IMR-90 (cell line): ENCODE measurements around the gene EIF1AD.

ENCODE experiments used
- CEBPB ChIP-seq: IDR thresholded peaks from 2 replicates; pipeline ENCODE4 v1.6.1; 2012; ENCODE audit warnings: low read depth, low read length, improper control_type of control experiment
- MAFK ChIP-seq: IDR thresholded peaks from 2 replicates; pipeline ENCODE4 v1.6.1; 2012; ENCODE audit warnings: low read depth, low read length, improper control_type of control experiment
- POLR2A ChIP-seq: IDR thresholded peaks from 2 replicates; pipeline ENCODE4 v1.6.1; 2012; ENCODE audit warnings: mild to moderate bottlenecking, low read depth, low read length
- RAD21 ChIP-seq: IDR thresholded peaks from 2 replicates; pipeline ENCODE4 v1.6.1; 2012; ENCODE audit warnings: low read length, improper control_type of control experiment
- RFX5 ChIP-seq: IDR thresholded peaks from 2 replicates; pipeline ENCODE4 v1.8.0; 2012; ENCODE audit warnings: low read depth, mild to moderate bottlenecking, low read length, moderate library complexity
- SMC3 ChIP-seq: fragments of 150-350 bp; IDR thresholded peaks from 2 replicates; pipeline ENCODE4 v1.6.1; 2016; ENCODE audit warnings: low read depth, mild to moderate bottlenecking, antibody characterized with exemption, low read length, moderate library complexity
- TF ChIP-seq, protein P1 (sequence below): conservative IDR thresholded peaks from 2 replicates; pipeline ENCODE4 v1.5.1; 2012; ENCODE audit warnings: mild to moderate bottlenecking, low read depth, low read length, improper control_type of control experiment
- TF ChIP-seq, protein P2 (sequence below): fragments of 150-350 bp; IDR thresholded peaks from 2 replicates; pipeline ENCODE4 v1.6.1; 2017; ENCODE audit warnings: mild to moderate bottlenecking, antibody characterized with exemption, low read length, low read depth

DNA sequence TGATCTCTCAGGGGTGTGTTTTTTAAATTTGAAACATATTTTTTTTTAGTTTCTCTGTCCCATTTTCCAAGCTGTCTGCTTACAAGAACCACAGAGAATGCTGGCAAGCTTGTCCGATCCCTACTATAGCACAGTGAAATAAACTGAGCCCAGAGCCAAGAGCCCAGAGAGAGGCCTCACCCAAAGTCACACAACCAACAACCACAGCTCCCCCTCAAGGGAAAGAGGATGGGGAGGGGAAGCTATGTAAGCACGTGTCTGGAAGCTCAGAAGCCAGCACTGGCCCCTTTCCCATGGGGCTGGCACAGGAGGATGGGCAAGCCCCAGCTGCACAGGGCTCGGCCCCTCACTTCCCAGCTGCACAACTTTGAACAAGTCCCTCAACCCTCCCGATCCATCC, 43.7 kb downstream of the EIF1AD start:
- TF ChIP-seq POLR2A (no peak), CEBPB (no peak), MAFK (no peak), RAD21 (no peak), SMC3 (no peak), RFX5 (no peak)
- TF ChIP-seq, protein P1, sequence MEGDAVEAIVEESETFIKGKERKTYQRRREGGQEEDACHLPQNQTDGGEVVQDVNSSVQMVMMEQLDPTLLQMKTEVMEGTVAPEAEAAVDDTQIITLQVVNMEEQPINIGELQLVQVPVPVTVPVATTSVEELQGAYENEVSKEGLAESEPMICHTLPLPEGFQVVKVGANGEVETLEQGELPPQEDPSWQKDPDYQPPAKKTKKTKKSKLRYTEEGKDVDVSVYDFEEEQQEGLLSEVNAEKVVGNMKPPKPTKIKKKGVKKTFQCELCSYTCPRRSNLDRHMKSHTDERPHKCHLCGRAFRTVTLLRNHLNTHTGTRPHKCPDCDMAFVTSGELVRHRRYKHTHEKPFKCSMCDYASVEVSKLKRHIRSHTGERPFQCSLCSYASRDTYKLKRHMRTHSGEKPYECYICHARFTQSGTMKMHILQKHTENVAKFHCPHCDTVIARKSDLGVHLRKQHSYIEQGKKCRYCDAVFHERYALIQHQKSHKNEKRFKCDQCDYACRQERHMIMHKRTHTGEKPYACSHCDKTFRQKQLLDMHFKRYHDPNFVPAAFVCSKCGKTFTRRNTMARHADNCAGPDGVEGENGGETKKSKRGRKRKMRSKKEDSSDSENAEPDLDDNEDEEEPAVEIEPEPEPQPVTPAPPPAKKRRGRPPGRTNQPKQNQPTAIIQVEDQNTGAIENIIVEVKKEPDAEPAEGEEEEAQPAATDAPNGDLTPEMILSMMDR = no peak
- TF ChIP-seq, protein P2, sequence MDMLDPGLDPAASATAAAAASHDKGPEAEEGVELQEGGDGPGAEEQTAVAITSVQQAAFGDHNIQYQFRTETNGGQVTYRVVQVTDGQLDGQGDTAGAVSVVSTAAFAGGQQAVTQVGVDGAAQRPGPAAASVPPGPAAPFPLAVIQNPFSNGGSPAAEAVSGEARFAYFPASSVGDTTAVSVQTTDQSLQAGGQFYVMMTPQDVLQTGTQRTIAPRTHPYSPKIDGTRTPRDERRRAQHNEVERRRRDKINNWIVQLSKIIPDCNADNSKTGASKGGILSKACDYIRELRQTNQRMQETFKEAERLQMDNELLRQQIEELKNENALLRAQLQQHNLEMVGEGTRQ = no peak
